GM12874 (cell line): ENCODE data around the gene DCTN4.

Experiments used
- TF ChIP-seq, protein P1 (sequence below): IDR thresholded peaks from 2 replicates; pipeline ENCODE4 v1.5.1; 2011; ENCODE audit warnings: low read depth, mild to moderate bottlenecking, control low read depth, low read length, moderate library complexity; ENCODE audit not compliant: insufficient read depth

The DCTN4 gene

DNA sequence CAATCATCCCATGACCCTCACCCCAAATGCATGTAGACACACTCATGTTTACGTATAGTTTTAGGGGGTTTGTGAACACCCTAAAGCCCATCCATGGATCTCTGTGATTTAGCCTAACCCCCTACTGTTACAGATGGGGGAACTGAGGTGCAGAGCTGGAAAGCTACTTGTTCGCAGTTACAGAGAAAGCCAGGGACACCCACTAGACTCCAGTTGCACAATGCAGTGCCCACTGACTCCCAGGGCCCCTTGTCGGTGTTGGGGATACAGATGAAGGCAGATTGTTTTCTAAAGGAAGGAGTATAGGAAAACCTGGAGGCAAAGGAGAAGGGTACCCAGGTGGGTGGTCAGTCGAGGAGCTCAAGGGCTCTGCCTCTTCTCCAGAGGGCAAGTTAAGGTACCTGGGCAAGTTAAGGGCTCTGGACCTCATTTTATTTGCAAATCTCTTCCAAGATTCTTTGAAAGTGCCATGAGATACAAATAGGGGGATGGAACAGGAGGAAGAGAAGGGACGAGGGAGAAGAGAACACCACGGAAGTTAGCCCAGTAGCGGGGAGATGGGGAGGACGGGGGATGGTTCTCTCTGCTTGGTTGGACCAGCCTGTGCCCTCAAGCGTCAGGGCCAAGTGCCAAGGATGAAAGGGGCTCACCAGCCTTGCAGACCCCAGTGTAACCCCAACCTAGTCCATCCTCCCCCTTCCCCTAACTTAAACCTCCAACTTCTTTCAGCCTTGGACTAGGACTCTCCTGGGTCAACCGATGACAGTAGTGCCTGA, 96.8 kb downstream of the DCTN4 start:
- TF ChIP-seq, protein P1, sequence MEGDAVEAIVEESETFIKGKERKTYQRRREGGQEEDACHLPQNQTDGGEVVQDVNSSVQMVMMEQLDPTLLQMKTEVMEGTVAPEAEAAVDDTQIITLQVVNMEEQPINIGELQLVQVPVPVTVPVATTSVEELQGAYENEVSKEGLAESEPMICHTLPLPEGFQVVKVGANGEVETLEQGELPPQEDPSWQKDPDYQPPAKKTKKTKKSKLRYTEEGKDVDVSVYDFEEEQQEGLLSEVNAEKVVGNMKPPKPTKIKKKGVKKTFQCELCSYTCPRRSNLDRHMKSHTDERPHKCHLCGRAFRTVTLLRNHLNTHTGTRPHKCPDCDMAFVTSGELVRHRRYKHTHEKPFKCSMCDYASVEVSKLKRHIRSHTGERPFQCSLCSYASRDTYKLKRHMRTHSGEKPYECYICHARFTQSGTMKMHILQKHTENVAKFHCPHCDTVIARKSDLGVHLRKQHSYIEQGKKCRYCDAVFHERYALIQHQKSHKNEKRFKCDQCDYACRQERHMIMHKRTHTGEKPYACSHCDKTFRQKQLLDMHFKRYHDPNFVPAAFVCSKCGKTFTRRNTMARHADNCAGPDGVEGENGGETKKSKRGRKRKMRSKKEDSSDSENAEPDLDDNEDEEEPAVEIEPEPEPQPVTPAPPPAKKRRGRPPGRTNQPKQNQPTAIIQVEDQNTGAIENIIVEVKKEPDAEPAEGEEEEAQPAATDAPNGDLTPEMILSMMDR = no peak

GRCh38 chr5:150661086-150661485, 97.7 kb downstream of the DCTN4 start, which contains the start of gene MYOZ3:
MYOZ3 (plus strand) TSS chr5:150661251; CDS start chr5:150662942, 1,691 bp downstream.
- TF ChIP-seq, protein P1 = no peak

GRCh38 chr5:150660108-150660831, 98.5 kb downstream of the DCTN4 start:
- TF ChIP-seq, protein P1 = no peak

DNA sequence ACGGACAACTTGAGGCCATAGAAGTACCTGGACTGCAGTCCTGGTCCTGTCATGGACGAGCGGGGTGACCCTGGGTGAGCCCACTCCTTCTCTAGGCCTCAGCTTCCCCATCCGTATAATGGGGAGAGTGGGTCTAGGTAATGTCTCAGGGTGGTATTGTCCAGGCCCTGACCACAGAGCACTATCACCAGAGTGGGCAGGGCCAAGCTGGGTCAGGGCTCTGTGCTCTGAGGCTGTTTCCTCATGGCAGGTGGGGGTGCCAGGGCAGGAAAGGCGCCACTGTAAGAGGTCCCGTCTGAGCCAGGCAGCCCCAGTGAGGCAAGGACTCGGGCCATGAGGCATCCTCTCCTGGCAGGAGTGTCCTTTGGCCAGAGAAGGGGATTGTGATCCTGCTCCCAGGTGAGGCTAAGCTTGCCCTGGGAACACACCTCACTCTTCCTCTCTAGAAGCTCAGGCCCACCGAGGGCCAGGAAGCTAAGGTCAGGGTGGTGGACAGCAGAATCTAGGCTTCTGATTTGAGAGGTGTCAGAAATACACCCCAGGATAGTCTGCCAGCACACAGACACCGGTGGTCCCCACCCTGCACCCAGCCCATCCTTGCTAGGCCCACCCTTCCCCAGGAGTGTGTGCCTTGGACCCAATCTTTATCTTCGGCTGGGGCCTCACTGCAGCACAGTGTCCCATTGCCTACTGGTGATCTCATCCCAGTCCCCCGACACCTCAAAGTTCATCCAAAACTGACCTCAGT, 99.3 kb downstream of the DCTN4 start:
- TF ChIP-seq, protein P1 = no peak

DNA sequence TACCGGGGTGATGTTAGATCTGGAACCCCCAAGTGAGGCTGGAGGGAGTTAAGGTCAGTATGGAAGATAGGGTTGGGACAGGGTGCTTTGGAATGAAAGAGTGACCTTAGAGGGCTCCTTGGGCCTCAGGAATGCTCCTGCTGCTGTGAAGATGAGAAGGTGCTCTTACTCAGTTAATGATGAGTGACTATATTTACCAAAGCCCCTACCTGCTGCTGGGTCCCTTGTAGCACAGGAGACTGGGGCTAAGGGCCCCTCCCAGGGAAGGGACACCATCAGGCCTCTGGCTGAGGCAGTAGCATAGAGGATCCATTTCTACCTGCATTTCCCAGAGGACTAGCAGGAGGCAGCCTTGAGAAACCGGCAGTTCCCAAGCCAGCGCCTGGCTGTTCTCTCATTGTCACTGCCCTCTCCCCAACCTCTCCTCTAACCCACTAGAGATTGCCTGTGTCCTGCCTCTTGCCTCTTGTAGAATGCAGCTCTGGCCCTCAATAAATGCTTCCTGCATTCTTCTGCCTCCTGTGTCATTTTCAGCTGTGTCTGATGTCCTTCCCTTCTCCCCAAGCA, 100.0 kb downstream of the DCTN4 start:
- TF ChIP-seq, protein P1 = no peak
